Measurements from ENCODE around the gene CYB5R2.
"Not testable (repeated sequence)": the region's sequence is repeated elsewhere in the genome, so short reads cannot be mapped to it uniquely, and the experiment has no call there.

CYB5R2 gene

DNA sequence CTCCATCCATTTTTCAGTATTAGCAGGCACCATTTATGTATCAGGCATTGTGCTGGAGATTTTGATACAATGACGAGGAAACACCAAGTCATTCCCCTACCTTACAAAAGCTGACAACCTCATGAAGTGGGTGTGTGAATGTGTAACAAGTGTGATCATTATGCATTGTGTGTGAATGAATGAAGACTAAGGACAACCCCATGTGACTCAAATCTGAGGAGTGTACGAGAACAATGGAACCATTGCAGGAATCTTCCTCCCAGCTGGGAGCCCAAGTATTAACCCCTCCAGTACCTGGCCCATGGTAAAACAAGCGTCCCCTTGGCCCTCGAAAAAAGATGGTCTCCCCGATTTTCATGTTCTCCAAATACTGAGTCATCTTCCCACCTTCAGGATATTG, 4.4 kb downstream of the CYB5R2 start:
- no peak for DNase-seq (ENCODE audit: low read depth)

DNA sequence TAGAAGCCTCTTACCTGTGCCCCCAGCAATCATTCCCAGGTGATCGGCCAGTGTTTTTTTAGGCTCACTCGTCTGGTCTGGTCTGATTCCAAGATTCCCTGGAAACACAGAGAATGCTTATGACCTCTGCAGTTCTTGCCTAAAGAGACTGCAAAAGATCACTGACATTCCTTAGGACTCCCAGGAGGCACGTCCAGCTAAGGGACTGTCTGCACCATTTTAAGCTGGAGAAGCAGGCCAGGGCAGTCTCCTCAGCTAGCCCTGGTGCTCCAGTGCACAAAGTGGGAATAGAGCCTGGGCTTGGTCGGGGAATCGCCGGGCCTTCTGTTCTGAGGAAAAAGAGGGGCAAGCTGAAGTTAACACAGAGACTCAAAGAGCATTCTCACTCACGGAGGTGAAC, 4.8 kb downstream of the CYB5R2 start:
- no peak for DNase-seq (ENCODE audit: low read depth)

DNA sequence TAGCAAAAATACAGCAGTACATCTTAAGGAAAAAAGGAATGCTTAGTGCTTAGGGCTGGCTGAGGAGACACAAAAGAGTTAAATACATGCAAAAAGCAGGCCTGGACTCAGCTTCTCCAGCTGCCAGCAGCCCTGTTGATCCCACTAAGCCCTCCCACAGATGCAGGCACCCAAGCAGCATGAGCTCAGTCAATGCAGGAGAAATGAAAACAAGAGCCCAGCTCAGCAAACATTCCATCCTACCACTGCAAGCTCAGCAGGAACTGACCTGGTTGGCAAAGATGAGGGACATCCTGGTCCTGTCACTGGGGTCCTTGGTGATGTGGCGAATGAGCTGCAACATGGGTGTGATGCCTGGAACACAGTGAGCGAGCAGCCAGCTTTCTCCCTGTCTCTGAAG, 5.8 kb downstream of the CYB5R2 start:
- DNase-seq (ENCODE audit: low read depth): no peak

DNA sequence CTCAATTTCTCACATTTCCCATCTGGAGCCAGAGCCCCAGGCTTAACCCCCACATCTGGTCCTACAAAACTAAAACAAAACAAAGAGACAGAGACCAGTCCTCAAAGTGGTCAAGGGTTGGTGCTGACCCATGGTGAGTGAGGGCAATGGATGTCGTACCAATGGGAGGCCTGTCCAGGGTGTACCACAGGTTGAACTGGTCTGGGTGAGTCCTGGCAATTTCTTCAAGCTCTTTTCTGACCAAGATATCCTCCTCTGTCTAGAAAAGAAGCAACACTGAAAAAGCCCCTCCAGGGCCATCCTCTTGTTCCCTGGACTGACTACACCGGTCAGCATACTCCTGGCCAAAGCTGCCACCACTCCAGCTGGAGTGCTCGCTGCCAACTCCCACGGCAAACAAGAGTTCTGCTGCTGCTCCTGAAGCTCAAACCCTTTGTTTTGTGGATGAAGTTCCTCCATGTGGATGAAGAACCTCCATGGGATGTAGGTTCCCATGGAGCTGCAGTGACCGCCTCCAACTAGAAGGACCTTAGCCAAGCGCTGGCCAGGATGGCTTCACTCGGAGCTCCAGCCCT, 6.9 kb downstream of the CYB5R2 start:
- no peak for DNase-seq (ENCODE audit: low read depth)

DNA sequence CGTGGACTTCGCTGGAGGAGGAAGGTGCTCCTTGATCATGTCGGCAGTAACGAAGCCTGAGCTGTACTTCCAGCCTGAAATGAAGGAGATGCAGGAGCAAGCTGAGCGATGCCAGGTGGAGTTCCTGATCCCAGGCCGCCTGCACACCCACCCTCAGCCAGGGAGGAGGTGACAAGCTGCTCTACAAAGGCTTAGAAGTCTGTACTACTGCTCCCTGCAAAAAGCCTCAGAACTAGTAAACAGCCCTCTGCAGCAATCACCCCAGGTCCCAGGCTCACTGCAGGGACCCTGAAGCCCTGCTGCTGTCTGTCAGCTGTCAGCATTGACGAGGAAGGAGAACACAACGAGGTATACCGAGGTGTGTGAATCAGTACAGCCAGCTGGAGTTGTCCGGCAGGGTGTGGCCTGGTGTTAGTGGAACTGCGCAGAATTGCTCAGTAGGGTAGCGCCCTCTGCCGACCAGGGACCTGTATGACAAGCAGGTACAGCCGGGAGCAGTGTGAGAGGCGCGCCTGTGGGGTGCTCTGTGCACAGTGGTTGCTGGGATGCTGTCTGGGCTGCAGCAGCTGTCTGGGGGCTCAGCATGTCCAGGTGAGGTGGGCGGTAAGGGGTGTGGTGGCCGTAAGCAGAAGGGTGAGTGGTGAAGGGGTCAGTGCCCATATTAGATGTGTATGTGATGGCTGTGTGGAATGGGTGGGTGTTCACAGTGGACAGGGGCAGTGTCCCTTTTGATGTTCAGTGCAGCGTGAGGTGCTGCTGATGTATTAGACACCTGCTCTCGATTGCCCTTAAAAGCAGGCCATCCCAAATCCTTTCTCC, 7.6 kb downstream of the CYB5R2 start:
- no peak for DNase-seq (ENCODE audit: low read depth)

DNA sequence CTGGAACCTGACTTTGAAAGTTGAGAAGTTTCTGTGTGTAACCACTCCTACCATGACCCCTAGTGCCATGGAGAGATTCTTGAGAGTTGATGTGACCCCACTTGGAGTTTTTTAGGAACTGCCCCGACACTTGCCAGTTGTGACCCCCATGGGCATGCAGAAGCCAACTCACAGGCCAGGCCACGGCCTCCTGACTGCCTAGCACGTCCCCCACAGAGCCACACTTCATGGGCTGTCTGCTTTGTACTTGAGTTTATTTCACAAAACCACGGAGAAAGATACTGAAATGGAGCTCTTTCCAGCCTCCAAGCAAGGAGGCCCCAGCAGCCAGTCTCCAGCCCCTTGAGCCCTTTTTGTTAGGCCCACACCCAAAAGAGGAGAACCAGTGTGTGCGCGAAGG, 8.4 kb downstream of the CYB5R2 start:
- DNase-seq (ENCODE audit: low read depth): no peak

DNA sequence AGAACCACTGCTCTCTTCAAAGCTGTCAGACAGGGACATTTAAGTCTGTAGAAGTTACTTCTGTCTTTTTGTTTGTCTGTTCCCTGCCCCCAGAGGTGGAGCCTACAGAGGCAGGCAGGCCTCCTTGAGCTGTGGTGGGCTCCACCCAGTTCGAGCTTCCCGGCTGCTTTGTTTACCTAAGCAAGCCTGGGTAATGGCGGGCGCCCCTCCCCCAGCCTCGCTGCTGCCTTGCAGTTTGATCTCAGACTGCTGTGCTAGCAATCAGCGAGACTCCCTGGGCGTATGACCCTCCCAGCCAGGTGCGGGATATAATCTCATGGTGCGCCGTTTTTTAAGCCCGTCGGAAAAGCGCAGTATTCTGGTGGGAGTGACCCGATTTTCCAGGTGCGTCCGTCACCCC, 9.8 kb downstream of the CYB5R2 start:
- DNase-seq (ENCODE audit: low read depth): not testable (repeated sequence)

DNA sequence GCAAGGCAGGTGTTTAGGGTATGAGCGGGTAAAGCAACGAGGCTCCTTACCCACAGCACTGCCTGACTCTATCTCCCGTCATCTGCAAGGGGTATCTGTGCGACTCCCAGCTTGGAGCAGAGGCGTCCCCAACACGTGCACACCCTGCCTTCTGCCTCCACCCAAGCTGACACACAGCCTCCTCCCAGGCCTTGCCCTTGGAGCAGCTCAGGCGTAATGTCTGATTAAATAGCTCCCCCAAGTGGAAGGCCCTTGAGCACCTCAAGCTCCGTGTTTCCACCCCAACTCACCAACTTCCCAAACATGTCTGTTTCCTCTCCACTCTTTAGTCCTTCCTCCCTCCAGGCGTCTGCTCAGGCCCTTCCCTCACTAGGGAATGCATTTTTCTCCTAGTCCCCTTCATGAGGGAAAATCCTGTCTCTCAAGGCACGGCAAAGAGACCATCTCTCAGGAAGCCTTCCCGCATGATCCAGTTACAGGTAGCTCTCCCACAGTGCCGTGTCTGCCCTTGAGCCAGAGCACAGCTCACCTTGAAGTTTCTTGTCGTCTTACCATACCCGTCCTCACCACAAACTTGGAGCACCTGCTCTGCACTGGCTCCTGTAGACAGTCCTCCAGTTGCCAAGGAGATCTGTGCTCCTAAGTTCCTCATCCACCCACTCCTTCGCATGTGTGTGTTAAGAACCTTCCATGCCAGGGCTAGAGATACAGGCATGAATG, 15.8 kb downstream of the CYB5R2 start:
- DNase-seq (ENCODE audit: low read depth): no peak

DNA sequence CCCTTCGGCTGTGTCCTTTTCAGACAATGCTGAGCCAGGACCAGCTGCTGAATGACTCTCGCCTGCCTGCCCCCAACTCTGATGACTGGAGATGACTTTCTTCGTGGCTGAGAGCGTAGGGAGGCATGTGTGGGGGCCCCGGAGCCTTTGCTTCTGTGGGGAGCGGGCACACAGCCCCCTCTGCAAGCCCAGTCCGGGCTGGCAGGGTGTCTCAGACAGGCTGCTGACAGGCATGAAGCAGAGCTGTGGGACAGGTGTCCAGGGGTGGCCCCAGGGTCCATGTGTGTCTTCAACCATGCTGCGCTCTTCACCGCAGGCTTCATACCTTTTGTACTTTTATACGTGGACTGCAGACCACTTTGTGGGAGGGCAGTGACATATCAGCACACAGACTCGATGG, 16.6 kb downstream of the CYB5R2 start:
- no peak for DNase-seq (ENCODE audit: low read depth)

DNA sequence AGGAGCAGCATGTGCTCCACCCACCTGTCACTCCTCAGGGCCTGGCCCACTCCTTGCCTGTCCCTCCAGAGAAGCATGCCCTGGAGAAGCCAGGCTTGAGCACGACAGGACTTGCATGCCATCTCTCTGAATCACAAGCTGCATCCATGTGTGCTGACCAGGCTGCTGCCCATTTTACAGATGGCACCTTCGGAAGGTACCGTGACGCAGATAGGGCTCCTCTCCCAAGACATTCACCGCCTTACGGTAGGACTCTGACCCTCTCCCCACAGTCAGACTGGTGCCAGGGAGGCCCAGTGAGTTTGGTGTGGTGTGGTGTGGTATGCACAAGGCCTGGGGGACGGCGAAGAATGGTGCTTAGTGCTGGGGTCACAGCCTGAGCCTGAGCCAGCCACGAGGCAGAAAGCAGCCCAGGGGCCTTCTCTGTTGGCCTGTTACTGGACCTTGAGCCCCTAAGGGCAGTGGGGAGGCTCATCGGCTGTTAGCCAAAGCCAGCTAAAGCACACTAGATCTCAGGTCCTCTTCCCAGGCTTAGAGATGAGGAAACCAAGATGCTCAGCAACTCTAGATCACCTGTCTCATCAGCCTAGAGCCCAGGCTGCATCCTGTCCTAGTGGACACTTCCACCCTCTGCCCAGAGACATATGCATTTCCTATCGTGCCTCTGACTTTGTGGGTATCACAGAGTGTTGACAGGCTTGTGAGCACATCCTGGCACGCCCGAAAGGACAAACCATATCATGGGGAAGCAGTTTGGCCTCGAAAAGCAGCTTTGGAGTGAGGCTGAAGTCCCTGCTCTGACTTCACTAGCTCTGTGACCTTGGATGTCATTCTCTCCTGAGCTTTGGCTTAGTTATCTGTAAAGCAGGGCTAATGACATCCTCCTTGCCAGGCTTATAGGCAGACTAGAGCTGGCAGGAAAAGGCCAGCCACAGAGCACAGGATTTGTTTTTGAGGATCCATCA, 17.8 kb downstream of the CYB5R2 start:
- DNase-seq (ENCODE audit: low read depth): no peak

DNA sequence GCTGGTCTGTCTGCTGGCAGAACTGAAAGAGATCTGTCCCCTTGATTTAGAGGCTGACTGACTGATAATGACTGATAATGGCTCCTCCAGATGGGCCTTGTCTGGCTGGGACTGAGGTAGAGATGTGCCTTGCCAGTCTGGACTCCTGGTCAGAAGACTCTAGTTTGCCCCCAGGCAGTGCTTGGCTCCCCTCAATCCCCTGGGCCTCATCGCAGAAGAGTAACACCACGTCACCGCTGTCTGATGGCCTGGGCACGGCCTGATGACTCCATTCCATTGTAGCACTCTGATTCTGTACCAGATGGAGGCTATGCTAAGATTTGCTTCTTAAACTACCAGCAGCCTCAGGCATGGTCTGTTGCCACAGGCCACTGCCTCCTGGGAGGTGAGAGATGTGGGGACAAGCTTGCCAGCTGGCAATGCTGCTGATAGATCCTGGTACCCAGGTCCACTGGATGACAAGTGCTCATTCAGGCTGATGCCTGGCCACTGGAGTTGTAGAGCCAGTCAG, 19.1 kb downstream of the CYB5R2 start:
- DNase-seq (ENCODE audit: low read depth): no peak

DNA sequence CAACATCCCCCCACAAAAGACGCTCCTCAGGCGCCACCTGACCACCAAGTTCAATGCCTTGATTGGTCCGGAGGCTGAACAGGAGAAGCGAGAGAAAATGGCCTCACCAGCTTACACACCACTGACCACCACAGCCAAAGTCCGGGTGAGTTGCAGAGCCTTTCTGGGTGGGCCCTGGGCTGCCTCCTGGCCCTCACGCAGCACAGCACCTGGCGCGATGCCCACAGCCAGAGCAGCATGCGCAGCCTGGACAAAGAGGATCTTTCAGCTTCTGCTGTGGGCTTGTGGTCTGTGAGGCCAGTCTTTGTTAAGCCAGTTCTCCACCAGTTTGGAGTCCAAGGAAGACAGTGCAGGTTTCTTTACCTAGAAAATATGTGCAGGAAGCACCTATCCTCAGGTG, 21.6 kb downstream of the CYB5R2 start:
- DNase-seq (ENCODE audit: low read depth): no peak

DNA sequence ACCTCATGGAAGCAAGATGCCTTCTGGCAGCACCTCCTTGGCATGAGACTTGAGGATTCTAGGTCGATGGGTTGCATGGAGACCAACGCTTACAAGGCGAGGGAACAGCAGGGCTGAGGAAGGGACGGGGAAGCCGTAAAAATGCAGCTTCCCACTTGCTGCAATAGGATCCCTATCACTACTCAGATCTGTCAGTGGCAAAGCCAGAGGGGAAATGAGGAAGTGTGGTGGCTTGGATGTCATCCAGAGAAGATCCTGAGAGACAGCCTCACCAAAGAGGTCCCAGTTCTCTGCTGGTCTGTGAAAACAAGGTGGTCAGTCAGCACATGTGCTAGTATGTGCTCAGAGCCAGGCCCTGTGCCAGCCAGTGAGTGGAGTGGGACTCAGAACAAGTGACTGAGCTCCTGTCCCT, 22.2 kb downstream of the CYB5R2 start:
- DNase-seq (ENCODE audit: low read depth): no peak

DNA sequence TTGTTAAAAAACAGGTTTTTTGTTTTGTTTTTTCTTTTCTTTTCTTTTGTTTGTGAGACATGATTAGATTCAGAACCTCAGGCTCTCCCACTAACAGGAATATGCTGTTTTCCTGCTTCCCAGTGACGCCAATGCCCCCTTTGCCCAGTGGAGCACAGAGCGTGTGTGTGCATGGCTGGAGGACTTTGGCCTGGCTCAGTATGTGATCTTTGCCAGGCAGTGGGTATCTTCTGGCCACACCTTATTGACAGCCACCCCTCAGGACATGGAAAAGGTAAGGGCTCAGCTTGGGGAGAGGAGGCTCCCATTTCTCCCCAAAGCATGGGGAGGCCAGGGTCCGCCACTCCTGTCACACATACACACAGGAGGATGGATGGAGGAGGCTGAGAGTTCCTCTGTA, 25.0 kb downstream of the CYB5R2 start:
- DNase-seq (ENCODE audit: low read depth): no peak

DNA sequence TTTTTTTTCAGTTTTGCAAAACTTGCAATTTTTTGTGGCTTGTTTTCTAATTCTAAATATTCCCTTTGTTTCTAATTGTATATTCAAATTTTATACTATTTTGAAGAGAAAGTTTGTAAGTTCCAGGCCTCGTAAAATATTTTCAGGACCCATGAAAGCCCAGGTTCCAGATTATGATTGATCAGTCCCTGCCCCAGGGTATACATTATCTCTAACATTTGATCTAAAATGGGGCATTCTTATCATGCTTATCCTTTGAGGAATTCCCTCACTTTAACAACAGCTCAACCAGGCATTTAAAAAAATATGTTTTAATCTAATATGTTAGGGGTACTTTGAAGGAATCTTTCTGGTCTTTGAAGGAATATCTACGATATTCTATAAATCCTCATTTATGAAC, 26.4 kb downstream of the CYB5R2 start:
- no peak for DNase-seq (ENCODE audit: low read depth)

DNA sequence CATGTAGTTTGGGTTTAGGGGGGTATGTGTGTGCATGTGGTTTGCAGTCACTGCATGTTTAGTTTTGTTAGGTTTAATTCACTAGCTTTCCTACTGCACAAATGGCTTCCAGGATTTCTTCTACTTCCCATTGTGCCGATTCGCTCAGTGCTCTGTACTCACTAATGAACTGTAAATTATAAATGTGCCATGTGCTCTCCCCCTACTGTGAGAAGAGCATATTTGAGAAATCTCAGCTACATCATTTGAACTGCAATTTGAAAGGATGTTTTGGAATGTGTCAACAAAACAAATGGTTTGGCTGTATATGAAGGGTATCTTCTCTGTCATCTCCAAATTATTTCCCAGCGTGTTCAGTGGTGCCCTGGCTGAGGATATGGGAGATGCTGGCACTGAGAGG, 28.1 kb downstream of the CYB5R2 start:
- no peak for DNase-seq (ENCODE audit: low read depth)

DNA sequence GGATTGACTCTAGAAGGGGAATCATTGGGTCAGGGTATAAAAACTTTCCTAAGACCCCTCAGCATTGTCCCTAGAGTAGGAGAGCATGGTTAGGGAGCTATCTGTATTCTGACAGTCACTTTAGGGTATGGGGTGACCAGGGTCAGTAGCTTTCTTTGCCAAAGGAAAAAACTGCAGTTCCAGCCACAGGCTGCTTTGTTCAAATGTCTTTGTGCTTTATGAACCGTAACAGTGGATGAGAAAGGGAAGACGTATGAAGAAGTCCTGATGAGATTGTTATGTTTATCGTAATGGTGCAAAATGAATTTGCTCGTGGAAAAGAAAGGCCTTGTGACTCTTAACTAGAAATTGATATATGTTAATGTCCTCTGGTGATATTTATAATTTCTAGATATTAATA, 30.0 kb downstream of the CYB5R2 start:
- no peak for DNase-seq (ENCODE audit: low read depth)

DNA sequence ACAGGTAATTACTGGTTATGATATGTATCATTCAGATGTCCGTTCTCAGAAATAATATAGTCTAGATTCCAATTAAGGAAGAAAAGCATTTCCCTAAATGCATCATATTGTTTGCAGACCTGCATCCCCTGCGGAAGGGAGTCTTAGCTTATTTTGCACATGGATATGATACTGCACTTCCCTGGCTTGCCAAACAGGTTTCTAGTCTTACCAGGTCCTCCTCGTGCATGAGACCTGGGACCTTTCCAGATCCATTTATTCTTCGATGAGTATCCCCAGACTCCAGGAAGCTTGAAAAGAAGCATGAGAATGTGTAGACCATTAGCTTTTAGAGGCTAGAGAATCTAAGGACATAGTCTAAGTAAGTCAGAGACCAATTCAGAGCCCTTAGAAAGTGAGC, 30.6 kb downstream of the CYB5R2 start:
- no peak for DNase-seq (ENCODE audit: low read depth)

DNA sequence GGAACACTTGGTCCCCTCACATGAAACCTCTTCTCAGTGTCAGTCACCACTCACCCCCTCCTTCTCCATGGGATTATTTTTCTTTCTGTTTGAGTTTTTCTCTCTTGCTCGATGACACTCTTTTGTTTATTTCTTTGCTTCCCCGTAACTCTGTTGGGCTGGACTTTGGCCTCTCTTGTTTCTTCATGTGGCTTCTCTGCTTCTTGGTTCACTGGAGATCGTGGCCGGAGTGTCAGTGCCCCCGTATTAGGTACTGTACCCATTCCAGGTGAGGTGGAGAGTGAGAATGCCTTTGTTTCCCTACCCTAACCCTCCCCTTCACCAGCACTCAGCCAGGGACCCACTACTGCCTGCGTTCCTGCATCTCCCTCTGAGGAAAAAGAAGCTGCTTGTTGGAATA, 32.5 kb downstream of the CYB5R2 start:
- no peak for DNase-seq (ENCODE audit: low read depth)

DNA sequence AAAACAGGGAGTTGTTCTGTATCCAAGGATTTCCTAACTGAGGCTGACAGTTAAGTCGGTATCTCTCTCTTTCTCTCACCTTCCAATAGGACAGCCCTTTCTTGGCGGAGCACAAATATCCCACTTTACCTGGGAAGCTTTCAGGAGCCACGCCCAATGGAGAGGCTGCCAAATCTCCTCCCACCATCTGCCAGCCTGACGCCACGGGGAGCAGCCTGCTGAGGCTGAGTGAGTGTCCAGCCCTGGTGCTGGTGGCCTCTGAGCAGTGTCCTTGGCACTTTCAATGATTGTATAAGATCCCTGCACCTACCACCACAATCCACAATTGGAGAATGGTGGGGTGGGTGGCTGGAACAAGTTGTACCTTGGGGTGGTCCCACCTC, 33.7 kb downstream of the CYB5R2 start:
- no peak for DNase-seq (ENCODE audit: low read depth)

DNA sequence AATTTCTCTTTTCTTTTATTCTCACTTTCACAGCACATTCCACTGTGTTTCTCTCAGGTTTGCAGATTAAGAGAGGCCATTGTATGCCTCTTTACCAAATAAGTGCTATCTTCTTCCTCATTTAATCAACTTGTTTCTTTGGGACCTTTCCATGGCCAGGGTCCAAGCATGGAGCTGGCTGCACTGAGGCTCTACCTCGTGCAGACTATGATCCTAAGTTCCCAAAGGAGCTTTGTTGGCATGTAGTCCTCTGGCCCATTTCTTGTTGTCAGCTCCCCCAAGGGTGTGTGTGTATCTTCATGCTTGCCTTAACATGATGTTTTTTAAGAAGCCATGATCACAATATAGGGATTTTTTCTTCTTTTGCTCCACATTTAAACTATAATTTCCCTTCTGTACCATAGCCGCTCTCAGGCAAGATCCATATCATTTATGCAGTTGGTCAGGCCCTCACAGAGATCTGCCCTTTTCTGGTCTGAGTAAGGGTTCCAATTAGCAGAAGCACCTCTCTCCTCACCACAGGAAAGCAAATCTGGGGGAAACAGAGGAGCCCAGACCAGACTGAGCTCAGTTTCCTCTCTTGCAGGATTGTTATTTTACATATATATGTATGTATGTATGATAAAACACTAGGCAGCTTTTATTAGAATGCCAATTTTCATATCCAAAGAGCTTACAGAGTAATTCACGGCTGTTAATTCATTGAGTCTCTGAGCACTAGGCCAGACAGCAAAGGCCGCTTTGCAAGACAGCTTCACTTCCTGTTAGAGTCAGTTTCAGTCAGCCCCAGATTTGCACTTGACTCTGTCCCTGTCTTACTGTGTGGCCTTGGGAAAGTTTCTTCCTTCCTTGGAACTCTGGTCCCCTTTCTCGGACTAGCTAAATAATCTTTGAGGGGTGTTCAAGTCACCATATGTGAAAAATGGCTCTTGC, 34.3 kb downstream of the CYB5R2 start:
- DNase-seq (ENCODE audit: low read depth): no peak
